BJ (cell line): Measurements from ENCODE around the gene FAHD2A. TPM values are rescaled to one million over a fixed set of nuclear protein-coding genes. Genes with fewer than 3 reads are reported as not detected.

Experiments used
- CTCF ChIA-PET: fragments of 350-600 bp; formaldehyde crosslinking; extraction: SDS; loops from one replicate; lab custom pipeline; 2021; ENCODE audit warnings: antibody characterized with exemption, inconsistent platforms; lab: Yijun Ruan, JAX
- POLR2A ChIA-PET: fragments of 300-600 bp; sonication (Branson Sonifier 250); formaldehyde crosslinking; extraction: SDS; loops from one replicate; lab custom pipeline; 2021; ENCODE audit warnings: antibody characterized with exemption; lab: Charles Lee
- DNase-seq: peaks from one replicate; pipeline ENCODE4 v3.0.0-alpha.2; 2011; ENCODE audit warnings: low read depth
- H3K27me3 ChIP-seq: 2 replicates; pipeline ENCODE4 v1.6.0; 2011; ENCODE audit warnings: low read length; ENCODE audit not compliant: control insufficient read depth, insufficient read depth
- H3K36me3 ChIP-seq: 2 replicates; pipeline ENCODE4 v1.5.1; 2011; ENCODE audit warnings: low read length; ENCODE audit not compliant: control insufficient read depth, insufficient read depth
- H3K4me3 ChIP-seq: 2 replicates; pipeline ENCODE4 v1.5.1; 2011; ENCODE audit warnings: low read depth, mild to moderate bottlenecking, control low read depth, low read length
- polyA minus RNA-seq: library from RNA; depleted of rRNA, polyadenylated mRNA; stranded (reverse); fragments of >200 nt; gene quantifications from 2 replicates; pipeline ENCODE4 v1.2.3, GENCODE V29; 2011; rRNA and poly(A)+ RNA removed
- polyA plus RNA-seq: library from polyadenylated mRNA; depleted of rRNA; stranded (reverse); fragments of >200 nt; gene quantifications from 2 replicates; pipeline ENCODE4 v1.2.3, GENCODE V29; 2011; rRNA removed
- TF ChIP-seq, protein P1 (sequence below): IDR thresholded peaks from 2 replicates; pipeline ENCODE4 v1.5.1; 2011; ENCODE audit warnings: low read depth, mild to moderate bottlenecking, control low read depth, inconsistent platforms, low read length, moderate library complexity; ENCODE audit not compliant: insufficient read depth

FAHD2A gene, protein sequence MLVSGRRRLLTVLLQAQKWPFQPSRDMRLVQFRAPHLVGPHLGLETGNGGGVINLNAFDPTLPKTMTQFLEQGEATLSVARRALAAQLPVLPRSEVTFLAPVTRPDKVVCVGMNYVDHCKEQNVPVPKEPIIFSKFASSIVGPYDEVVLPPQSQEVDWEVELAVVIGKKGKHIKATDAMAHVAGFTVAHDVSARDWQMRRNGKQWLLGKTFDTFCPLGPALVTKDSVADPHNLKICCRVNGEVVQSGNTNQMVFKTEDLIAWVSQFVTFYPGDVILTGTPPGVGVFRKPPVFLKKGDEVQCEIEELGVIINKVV
- polyA plus RNA-seq (31.2 and 44.1 TPM in 2 replicates), polyA minus RNA-seq (17.7 and 26.4 TPM in 2 replicates)

DNA sequence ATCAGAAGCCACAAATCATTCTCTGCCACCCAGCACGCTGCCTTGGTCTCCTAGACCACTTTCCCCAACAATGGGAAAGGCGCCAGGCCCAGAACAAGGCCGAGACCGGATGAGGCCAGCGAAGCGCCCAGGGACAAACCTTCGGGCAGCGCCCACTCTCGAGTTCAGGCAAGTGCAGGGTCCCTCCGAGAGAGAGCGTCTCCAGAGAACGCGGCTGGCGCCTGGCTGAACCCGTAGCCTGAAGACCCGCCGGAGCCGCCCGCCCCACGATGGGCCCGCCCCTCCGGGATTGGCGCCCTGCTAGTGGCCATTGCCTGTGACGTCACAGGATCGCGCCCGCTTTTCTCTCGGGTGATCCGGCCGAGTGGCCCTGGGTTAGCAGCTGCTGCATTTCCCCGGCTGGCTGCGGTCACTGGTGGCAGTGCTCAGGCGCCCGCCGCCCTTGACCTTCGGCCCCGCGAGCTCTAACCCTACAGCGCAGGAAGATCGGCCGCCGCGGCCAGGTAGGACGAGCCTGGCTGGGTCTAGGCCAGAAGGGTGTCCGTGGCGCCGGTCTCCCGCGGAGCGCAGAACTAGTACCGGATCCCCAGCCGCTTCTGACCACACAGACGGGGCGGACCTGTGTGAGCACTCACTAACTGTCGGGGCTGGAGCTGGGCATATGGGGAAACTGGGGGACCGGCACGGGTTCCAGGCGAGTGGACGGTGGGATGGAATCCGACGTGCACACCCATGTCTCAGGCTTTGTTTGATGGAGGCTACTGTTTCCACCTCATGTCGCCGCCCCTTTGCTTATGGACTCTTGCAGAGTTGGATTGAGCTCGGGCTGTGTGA is at the start of gene FAHD2A:
Gene FAHD2A (plus strand): TSS at position 339 of the 834 bp plus-strand sequence. CDS start 2,851 bp downstream, outside the sequence.
- Histone ChIP-seq H3K4me3 (peak within 1 kb of the TSS; percentile 85), H3K36me3 (no peaks in the 10 kb centered on the region), H3K27me3 (no peaks in the 10 kb centered on the region)
- CTCF ChIA-PET, result interaction anchor here (1.1 to 8.4 kb wide), 9 partner anchors 7 to 327 kb away, joined by 3 to 59 read pairs (median 5); no protein-coding TSS in a partner anchor
- TF ChIP-seq, protein P1, sequence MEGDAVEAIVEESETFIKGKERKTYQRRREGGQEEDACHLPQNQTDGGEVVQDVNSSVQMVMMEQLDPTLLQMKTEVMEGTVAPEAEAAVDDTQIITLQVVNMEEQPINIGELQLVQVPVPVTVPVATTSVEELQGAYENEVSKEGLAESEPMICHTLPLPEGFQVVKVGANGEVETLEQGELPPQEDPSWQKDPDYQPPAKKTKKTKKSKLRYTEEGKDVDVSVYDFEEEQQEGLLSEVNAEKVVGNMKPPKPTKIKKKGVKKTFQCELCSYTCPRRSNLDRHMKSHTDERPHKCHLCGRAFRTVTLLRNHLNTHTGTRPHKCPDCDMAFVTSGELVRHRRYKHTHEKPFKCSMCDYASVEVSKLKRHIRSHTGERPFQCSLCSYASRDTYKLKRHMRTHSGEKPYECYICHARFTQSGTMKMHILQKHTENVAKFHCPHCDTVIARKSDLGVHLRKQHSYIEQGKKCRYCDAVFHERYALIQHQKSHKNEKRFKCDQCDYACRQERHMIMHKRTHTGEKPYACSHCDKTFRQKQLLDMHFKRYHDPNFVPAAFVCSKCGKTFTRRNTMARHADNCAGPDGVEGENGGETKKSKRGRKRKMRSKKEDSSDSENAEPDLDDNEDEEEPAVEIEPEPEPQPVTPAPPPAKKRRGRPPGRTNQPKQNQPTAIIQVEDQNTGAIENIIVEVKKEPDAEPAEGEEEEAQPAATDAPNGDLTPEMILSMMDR, result no peak
- peak; percentile 18 for DNase-seq
- POLR2A ChIA-PET, result no interaction called here

DNA sequence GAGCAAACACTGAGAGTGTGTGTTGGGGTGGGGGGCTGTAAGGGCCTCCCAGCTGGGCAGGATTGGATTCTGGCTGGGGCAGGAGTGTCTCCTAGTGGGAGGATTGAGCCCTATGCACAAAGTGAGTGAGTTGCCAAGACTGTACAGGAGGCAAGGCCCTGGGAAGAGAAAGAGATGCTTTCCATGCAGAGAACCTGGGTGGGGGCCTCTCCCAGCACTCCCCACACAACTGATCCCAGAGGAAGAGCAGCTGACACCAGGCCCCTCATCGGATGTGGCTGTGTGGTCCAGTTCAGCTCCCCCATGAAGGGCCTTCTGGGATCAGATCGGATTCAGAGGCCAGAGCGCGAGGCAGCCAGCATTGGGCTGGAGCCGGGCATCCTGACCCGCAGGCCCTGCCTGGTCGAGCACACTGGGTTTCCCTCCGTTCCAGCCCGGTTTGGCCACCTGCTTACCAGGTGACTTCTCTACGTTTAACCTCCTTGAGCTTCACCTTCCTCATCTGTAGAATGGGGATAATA is 49.4 kb upstream of the FAHD2A start:
- Histone ChIP-seq H3K4me3 (no peak overlapping the region), H3K27me3 (no peaks in the 10 kb centered on the region; the same call in 1 of the 2 replicates), H3K36me3 (peaks cover 1% of the 10 kb centered on the region; the same call in 1 of the 2 replicates)
- DNase-seq, result no peak
- TF ChIP-seq, protein P1, result no peak
- POLR2A ChIA-PET, result no interaction called here
- CTCF ChIA-PET, result interaction anchor here (1.2 to 1.6 kb wide), 2 partner anchors 36 to 122 kb away, joined by 3 to 5 read pairs; no protein-coding TSS in a partner anchor

DNA sequence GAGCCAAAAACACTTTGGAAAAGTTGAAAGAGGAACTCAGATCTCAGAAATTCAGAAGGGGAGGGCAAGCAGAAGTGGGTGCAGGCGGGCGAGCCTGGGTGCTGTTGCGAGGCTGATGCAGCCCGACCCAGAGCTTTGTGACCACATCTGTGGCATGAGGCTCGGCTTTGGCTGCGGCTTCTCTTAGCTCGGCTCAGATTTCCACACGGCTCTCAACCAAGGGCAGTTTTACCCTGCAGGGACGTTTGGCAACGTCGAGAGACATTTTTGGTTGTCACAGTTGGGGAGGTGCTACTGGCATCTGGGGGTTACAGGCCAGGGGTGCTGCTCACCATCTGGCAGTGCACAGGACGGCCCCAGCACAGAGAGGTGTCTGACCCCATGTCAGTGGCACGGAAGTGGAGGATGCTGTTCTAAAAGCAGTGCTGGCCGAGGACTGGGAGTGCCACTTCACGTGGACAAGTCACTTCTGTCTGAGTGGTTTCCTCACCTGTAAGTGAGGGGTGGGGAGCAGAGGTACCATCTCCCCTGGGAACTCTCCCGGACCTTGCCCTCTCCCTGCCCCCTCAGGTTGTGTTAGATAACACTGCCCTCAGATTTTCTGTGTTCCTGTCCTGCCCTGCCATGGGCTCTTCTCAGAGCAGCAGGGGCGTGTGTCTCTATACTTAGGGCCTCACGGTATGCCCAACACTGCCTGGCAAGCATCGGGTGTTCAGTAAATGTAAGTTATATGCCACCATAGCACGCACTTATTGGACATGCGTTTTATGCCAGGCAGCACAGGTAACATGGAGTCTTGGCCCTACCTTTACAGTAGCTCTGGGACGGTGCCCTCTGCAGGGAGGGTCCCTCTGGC is 48.7 kb upstream of the FAHD2A start:
- H3K27me3 ChIP-seq, result no peaks in the 10 kb centered on the region; the same call in 1 of the 2 replicates
- POLR2A ChIA-PET, result no interaction called here
- CTCF ChIA-PET, result interaction anchor here (1.1 to 1.6 kb wide), 3 partner anchors 9 to 123 kb away, joined by 3 to 5 read pairs (median 3); no protein-coding TSS in a partner anchor
- H3K4me3 ChIP-seq, result no peak overlapping the region
- peaks cover 1% of the 10 kb centered on the region; the same call in 1 of the 2 replicates for H3K36me3 ChIP-seq
- DNase-seq, result no peak
- TF ChIP-seq, protein P1, result no peak

DNA sequence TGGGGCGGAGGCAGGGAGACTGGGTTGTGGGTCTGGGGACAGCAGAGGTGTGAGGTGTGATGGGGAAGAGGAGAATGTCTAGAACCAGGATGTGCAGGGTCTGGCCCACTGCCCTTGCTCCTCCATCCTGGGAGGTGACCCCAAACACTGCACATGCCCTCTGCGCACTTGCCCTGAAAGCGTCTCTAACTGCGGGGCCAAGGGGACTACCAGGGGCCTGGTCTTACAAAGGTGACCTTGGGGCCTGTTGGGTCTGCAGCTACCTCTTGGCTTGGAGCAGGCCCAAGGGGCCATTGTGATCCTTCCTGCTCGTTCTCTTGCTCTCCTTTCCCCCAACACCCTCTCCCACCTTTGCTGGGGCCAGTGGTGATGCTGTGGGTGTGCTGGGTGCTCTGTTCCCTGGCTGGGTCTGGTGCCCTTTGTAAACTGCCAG is 48.0 kb upstream of the FAHD2A start:
- peaks cover 1% of the 10 kb centered on the region; the same call in 1 of the 2 replicates for H3K36me3 ChIP-seq
- ChIA-PET CTCF (interaction anchor here (1.1 kb wide), 1 partner anchor 9 kb away, joined by 3 read pairs; no protein-coding TSS in a partner anchor), POLR2A (no interaction called here)
- H3K27me3 ChIP-seq, result no peaks in the 10 kb centered on the region; the same call in 1 of the 2 replicates
- H3K4me3 ChIP-seq, result no peak overlapping the region
- TF ChIP-seq, protein P1, result no peak
- DNase-seq, result no peak
